HG03045 (cell line): ENCODE data around the gene DNASE1L2.

Experiments used
- ATAC-seq: cut with Tn5 transposase; IDR thresholded peaks from one replicate; pipeline ENCODE4 v1.9.1; 2021; ENCODE audit warnings: mild to moderate bottlenecking, moderate library complexity; ENCODE audit not compliant: unreplicated experiment

DNASE1L2 gene

GRCh38 chr16:2267505-2267912, 31.3 kb downstream of the DNASE1L2 start:
- ATAC-seq: peak; percentile 63

- ATAC-seq: peak; percentile 76
These were observed 31.8 kb downstream of the DNASE1L2 start, which contains the start of gene RNPS1 for GRCh38 chr16:2267913-2268666. Gene RNPS1 (minus strand): TSS chr16:2268126. CDS start chr16:2264643, 3,483 bp downstream.

GRCh38 chr16:2270070-2270462, 33.8 kb downstream of the DNASE1L2 start:
- no peak for ATAC-seq

- ATAC-seq: no peak
These were observed 34.6 kb downstream of the DNASE1L2 start for GRCh38 chr16:2270588-2271470.

GRCh38 chr16:2271848-2272461, 35.7 kb downstream of the DNASE1L2 start:
- no peak for ATAC-seq

- no peak for ATAC-seq
These were observed 37.2 kb downstream of the DNASE1L2 start for GRCh38 chr16:2273484-2273883.

GRCh38 chr16:2273931-2274330, 37.7 kb downstream of the DNASE1L2 start:
- no peak for ATAC-seq

- no peak for ATAC-seq
These were observed 39.5 kb downstream of the DNASE1L2 start for GRCh38 chr16:2275476-2276367.

GRCh38 chr16:2276368-2277195, 40.3 kb downstream of the DNASE1L2 start:
- ATAC-seq: no peak

- ATAC-seq: no peak
These were observed 41.4 kb downstream of the DNASE1L2 start for GRCh38 chr16:2277466-2278271.

GRCh38 chr16:2278272-2278608, 42.0 kb downstream of the DNASE1L2 start:
- ATAC-seq: no peak

- no peak for ATAC-seq
These were observed 42.9 kb downstream of the DNASE1L2 start for GRCh38 chr16:2278956-2279800.

- no peak for ATAC-seq
These were observed 44.2 kb downstream of the DNASE1L2 start for GRCh38 chr16:2280461-2280860.

GRCh38 chr16:2280981-2281542, 44.8 kb downstream of the DNASE1L2 start:
- no peak for ATAC-seq

GRCh38 chr16:2282262-2282661, 46.0 kb downstream of the DNASE1L2 start:
- no peak for ATAC-seq

- no peak for ATAC-seq
These were observed 46.8 kb downstream of the DNASE1L2 start for GRCh38 chr16:2282866-2283555.
